HCT116 (cell line): Measurements from ENCODE around the gene CUBN. TPM values are rescaled to one million over a fixed set of nuclear protein-coding genes. Genes with fewer than 3 reads are reported as not detected.

ENCODE experiments used
- ATAC-seq: fragments of 200-7000 bp; cut with Tn5 transposase; 2 replicates; pipeline ENCODE4 v1.9.1; 2020; ENCODE audit warnings: mild to moderate bottlenecking, moderate library complexity
- BruUV-seq: library from RNA; stranded (reverse); fragments of 400-500 nt; replicated peaks from 2 replicates; lab custom pipeline; 2021; lab: Mats Ljungman, UMichigan
- CTCF ChIA-PET: fragments of 300-600 bp; sonication (Branson Sonifier 250); formaldehyde crosslinking; loops from one replicate; lab custom pipeline; 2021; ENCODE audit warnings: antibody characterized with exemption; lab: Charles Lee
- POLR2A ChIA-PET: fragments of 300-600, 350-600 bp; sonication (Branson Sonifier 250); formaldehyde crosslinking; loops from one replicate; lab custom pipeline; 2021; ENCODE audit warnings: antibody characterized with exemption; lab: Charles Lee
- RAD21 ChIA-PET, 2 experiments: fragments of 300-600 bp; sonication (Branson Sonifier 250); formaldehyde crosslinking; loops; one replicate each; lab custom pipeline; 2023; ENCODE audit warnings: low total read pairs in 2 of 2; ENCODE audit not compliant: uncharacterized antibody in 2 of 2, unreplicated experiment in 2 of 2, low non-redundant PET in 1 of 2; lab: Charles Lee
- DNase-seq: peaks from one replicate; pipeline ENCODE4 v3.0.0-alpha.2; 2010; ENCODE audit warnings: low read depth, low spot score
- H2AFZ ChIP-seq: fragments of 200-600 bp; shearing (Covaris generic), sonication (generic); 2 replicates; pipeline ENCODE4 v1.6.1; 2017; ENCODE audit warnings: low read depth, mixed run types, mixed read lengths, antibody characterized with exemption, low read length; ENCODE audit not compliant: poor library complexity, severe bottlenecking
- H3K27ac ChIP-seq: 2 replicates; pipeline ENCODE4 v1.5.1; 2012; ENCODE audit warnings: low read depth, low read length
- H3K27me3 ChIP-seq: fragments of 200-600 bp; sonication (generic); 2 replicates; pipeline ENCODE4 v1.6.1; 2016; ENCODE audit warnings: mixed run types, low read length, mixed read lengths; ENCODE audit not compliant: insufficient read depth
- H3K36me3 ChIP-seq, 2 experiments: fragments of 200-500 bp in 1 of 2; fragments of 200-600 bp in 1 of 2; sonication (Bioruptor generic) in 1 of 2; sonication (generic) in 1 of 2; 2 replicates each; pipeline versions ENCODE4 v1.5.1 to v1.6.1; 2014 to 2016; ENCODE audit warnings: low read length in 2 of 2, inconsistent platforms in 1 of 2, mixed read lengths in 1 of 2, mixed run types in 1 of 2; ENCODE audit not compliant: insufficient read depth in 2 of 2, control insufficient read depth in 1 of 2
- H3K4me1 ChIP-seq, 2 experiments: fragments of 200-600 bp in 1 of 2; sonication (generic) in 1 of 2; 2 replicates each; pipeline versions ENCODE4 v1.5.1 to v1.6.1; 2012 to 2017; ENCODE audit warnings: low read length in 2 of 2, inconsistent platforms in 1 of 2, mild to moderate bottlenecking in 1 of 2, mixed read lengths in 1 of 2, mixed run types in 1 of 2, moderate library complexity in 1 of 2; ENCODE audit not compliant: insufficient read depth in 2 of 2, control insufficient read depth in 1 of 2
- H3K4me2 ChIP-seq: fragments of 200-600 bp; sonication (generic); 2 replicates; pipeline ENCODE4 v1.6.1; 2017; ENCODE audit warnings: mixed run types, low read length, mixed read lengths
- H3K4me3 ChIP-seq, 2 experiments: fragments of 200-600 bp in 1 of 2; sonication (generic) in 1 of 2; replicated peaks in 1 of 2; 2 replicates each; pipeline ENCODE4 v1.5.1; 2011 to 2016; ENCODE audit warnings: low read length in 2 of 2, control low read depth in 1 of 2, low read depth in 1 of 2, mild to moderate bottlenecking in 1 of 2, mixed read lengths in 1 of 2, mixed run types in 1 of 2
- H3K79me2 ChIP-seq: fragments of 200-600 bp; sonication (generic); 2 replicates; pipeline ENCODE4 v1.6.1; 2017; ENCODE audit warnings: mild to moderate bottlenecking, mixed run types, low read length, moderate library complexity, mixed read lengths; ENCODE audit not compliant: insufficient read depth
- H3K9ac ChIP-seq: fragments of 200-600 bp; sonication (generic); 2 replicates; pipeline ENCODE4 v1.6.1; 2016; ENCODE audit warnings: low read length, mixed read lengths
- H3K9me2 ChIP-seq: fragments of 200-600 bp; sonication (generic), shearing (Covaris generic); 2 replicates; pipeline ENCODE4 v1.6.1; 2017; ENCODE audit warnings: mixed run types, mild to moderate bottlenecking, moderate library complexity; ENCODE audit not compliant: insufficient read depth
- H3K9me3 ChIP-seq, 2 experiments: fragments of 200-500 bp in 1 of 2; fragments of 200-600 bp in 1 of 2; sonication (Bioruptor generic) in 1 of 2; sonication (generic) in 1 of 2; 2 replicates each; pipeline ENCODE4 v1.6.1; 2014 to 2017; ENCODE audit warnings: low read length in 2 of 2, mixed read lengths in 2 of 2, inconsistent platforms in 1 of 2, low read depth in 1 of 2, mild to moderate bottlenecking in 1 of 2, mixed run types in 1 of 2, moderate library complexity in 1 of 2; ENCODE audit not compliant: control insufficient read depth in 1 of 2, insufficient read depth in 1 of 2
- H4K20me1 ChIP-seq: fragments of 200-600 bp; sonication (generic), shearing (Covaris generic); 2 replicates; pipeline ENCODE4 v1.6.1; 2017; ENCODE audit warnings: mixed run types, mild to moderate bottlenecking, moderate library complexity; ENCODE audit not compliant: insufficient read depth
- EZH2 ChIP-seq: fragments of 200-600 bp; sonication (generic); IDR thresholded peaks from 2 replicates; pipeline ENCODE4 v1.6.1; 2017; ENCODE audit warnings: antibody characterized with exemption, mixed run types
- EZH2phosphoT487 ChIP-seq: fragments of 200-600 bp; IDR thresholded peaks from 2 replicates; pipeline ENCODE4 v1.6.1; 2018; ENCODE audit warnings: antibody characterized with exemption, borderline replicate concordance
- intact Hi-C: fragments of 100-400 bp; cut with micrococcal nuclease; formaldehyde crosslinking; loops from 2 replicates; pipeline ENCODE4 v1.10.0; 2022
- total RNA-seq: library from RNA; stranded (reverse); gene quantifications from one replicate; pipeline ENCODE4 v1.2.1, GENCODE V29; 2021; ENCODE audit not compliant: unreplicated experiment

The CUBN gene
- total RNA-seq, 1 experiment from 2014 or later = 1.2 TPM

- intact Hi-C loops = no loop called here
- no peak overlapping the region for H3K4me2 ChIP-seq
- no peaks in the 10 kb centered on the region for H3K36me3 ChIP-seq
- H3K9me2 ChIP-seq = no peaks in the 10 kb centered on the region
- POLR2A ChIA-PET = no interaction called here
- H4K20me1 ChIP-seq = no peaks in the 10 kb centered on the region
- H3K27me3 ChIP-seq = no peaks in the 10 kb centered on the region
- RAD21 ChIA-PET = no interaction called here
- H3K27ac ChIP-seq = no peak overlapping the region
- peaks cover 9 to 10% of the 10 kb centered on the region in 2 experiments; a peak in 2 of 4 replicates for H3K9me3 ChIP-seq
- H2AFZ ChIP-seq = no peak overlapping the region
- peaks cover 3 to 18% of the 10 kb centered on the region in 2 experiments; a peak in 3 of 4 replicates for H3K4me1 ChIP-seq
- no peak overlapping the region for H3K4me3 ChIP-seq
- CTCF ChIA-PET = no interaction called here
- TF ChIP-seq EZH2 (no peak), EZH2phosphoT487 (no peak)
- no TSS peak for BruUV-seq
- H3K79me2 ChIP-seq = no peaks in the 10 kb centered on the region
- ATAC-seq (no peak), DNase-seq (no peak)
- H3K9ac ChIP-seq = no peak overlapping the region
Measured at GRCh38 chr10:16820018-16820417, 309.6 kb downstream of the CUBN start.

DNA sequence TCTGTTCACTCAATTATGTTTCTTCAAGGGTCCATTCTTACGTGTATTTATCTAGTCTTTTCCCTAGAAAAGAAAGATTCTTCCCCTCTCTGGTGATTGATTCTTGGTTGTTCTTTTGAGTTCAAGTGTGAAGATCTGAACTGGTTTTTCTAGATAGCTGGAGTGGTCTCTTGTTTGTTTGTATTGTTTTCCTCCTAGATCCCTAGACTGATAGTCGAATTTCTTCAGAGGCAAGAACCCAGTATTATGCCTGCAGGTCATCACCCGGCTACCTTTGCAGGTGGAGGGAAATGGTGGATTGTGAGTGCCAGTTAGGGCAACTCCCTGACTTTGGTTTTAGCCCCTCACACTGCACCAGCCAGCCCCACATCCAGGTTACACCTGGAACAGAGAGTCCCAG lies 310.2 kb downstream of the CUBN start:
- Histone ChIP-seq H4K20me1 (no peaks in the 10 kb centered on the region), H3K9ac (no peak overlapping the region), H2AFZ (no peak overlapping the region), H3K79me2 (no peaks in the 10 kb centered on the region), H3K9me2 (no peaks in the 10 kb centered on the region), H3K4me1 (peaks cover 3 to 18% of the 10 kb centered on the region in 2 experiments; a peak in 3 of 4 replicates), H3K9me3 (peaks cover 9 to 10% of the 10 kb centered on the region in 2 experiments; a peak in 2 of 4 replicates), H3K4me2 (no peak overlapping the region), H3K4me3 (no peak overlapping the region), H3K27ac (no peak overlapping the region), H3K27me3 (no peaks in the 10 kb centered on the region), H3K36me3 (no peaks in the 10 kb centered on the region)
- POLR2A ChIA-PET = no interaction called here
- no TSS peak for BruUV-seq
- DNase-seq = no peak
- intact Hi-C loops = no loop called here
- no peak for TF ChIP-seq EZH2phosphoT487
- TF ChIP-seq EZH2 = no peak
- RAD21 ChIA-PET = no interaction called here
- CTCF ChIA-PET = no interaction called here
- ATAC-seq = no peak
